ENCODE measurements around the gene TRMT10B.

Gene TRMT10B

DNA sequence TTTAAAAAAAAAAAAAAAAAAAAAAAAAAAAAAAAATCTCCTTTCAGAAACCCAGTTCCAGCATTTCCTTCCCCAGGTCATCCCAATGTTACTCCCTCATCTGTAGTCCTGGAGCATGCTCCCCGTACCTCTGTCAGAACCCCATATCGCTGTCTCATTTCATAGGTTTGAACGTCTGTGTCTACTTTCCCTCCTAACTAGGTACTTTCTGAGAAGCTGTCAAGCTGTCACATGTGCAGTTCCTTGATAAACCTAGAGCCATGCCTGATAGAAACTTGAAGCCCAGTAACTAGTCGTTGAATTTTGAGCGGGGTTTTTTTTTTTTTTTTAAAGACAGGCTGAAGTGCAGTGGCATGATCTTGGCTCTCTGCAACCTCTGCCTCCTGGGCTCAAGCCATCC is 15.7 kb downstream of the TRMT10B start:
- no peak overlapping the region for H3K4me3 ChIP-seq (ENCODE audit: low read length)
- TF ChIP-seq ZNF274 (IDR thresholded peaks at IDR 0.05; ENCODE audit: low read depth, low read length) = no peak

DNA sequence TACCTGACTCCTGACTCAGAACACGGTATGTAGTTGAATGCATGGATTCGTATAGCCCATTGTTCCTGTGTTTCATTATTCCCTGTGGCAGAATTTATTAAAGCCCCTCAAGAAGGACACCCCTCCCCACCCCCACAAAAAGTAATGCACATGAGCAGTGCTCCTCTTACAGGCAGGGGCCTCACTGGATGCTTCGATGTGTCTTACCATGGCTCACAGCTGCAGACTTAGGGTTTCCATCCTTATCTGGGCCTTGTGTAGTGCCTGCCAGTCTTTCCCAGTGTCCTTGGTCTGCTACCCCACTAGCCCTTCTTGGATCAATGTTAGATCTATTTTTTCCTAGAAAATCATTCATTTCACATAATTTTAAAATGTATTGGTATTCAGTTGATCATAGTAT is 16.4 kb downstream of the TRMT10B start:
- no peak overlapping the region for H3K4me3 ChIP-seq (ENCODE audit: low read length)

GRCh38 chr9:37775216-37775919 is 21.8 kb downstream of the TRMT10B start:
- no peak for TF ChIP-seq ZNF274 (IDR thresholded peaks at IDR 0.05; ENCODE audit: low read depth, low read length)
- H3K4me3 ChIP-seq (ENCODE audit: low read length) = no peak overlapping the region

More for the DNA sequence above, 16.4 kb downstream of the TRMT10B start:
- TF ChIP-seq ZNF274 (IDR thresholded peaks at IDR 0.05; ENCODE audit: low read depth, low read length) = no peak

- no peak for TF ChIP-seq ZNF274 (IDR thresholded peaks at IDR 0.05; ENCODE audit: low read depth, low read length)
- no peak overlapping the region for H3K4me3 ChIP-seq (ENCODE audit: low read length)
These were observed 22.7 kb downstream of the TRMT10B start for GRCh38 chr9:37776328-37776727.

- TF ChIP-seq ZNF274 (IDR thresholded peaks at IDR 0.05; ENCODE audit: low read depth, low read length) = no peak
- H3K4me3 ChIP-seq (ENCODE audit: low read length) = no peak overlapping the region
These were observed 24.9 kb downstream of the TRMT10B start for GRCh38 chr9:37778534-37778933.

DNA sequence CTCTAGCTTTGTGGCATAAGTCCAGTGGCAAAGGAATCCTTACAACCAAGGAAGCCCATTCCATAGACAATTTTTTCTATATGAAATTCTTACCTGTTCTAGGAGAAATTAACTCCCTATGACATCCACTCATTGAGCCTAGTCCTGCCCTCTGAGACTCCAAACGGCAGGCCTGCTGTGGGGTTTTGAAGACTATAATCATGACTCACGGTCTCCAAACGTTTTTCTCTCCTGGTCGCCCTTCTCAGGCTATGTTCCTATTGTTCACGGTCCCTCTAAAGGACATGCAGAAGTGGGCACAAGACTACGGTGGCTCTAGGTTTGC is 30.6 kb downstream of the TRMT10B start:
- TF ChIP-seq ZNF274 (IDR thresholded peaks at IDR 0.05; ENCODE audit: low read depth, low read length) = no peak
- H3K4me3 ChIP-seq (ENCODE audit: low read length) = peak overlapping the region; percentile 90

DNA sequence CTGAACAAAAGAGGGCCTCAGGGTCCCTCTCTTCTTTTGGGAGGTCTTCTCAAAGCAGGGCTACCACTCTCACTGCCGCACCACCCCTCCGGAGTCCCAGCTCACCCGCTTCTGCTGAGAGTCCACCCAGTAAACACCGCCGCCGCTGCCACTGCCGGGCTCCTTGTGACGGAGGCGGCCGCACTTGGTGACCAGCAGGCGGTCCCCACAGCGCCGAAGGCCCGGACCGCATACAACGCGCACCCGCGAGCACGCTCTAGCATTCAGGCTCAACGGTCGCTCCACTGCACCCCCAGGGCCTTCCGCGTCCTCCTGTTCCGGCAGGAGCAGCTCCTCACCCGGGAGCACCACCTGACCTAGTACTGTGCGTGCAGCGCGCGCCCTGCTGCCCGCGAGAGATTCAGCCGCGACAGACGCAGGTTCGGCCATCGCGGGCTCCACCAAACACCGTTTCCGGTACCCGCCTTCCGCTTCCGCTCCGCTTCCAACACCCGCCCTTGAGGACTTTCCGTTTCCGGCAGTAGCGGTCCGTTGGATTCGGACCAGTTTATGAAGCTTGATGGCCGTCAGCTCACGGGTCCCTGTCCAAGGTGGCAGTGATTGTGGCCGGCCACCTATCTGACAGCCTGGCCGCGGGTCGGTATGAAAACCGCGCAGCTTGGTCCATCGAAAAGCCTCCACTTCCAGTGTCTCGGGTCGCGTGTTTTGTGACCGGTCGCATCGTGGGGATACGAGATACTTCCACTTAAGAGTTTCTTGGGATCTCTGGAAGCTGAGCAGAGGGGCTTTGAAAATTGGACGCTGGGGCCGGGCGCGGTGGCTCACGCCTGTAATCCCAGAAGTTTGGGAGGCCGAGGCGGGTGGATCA is 31.2 kb downstream of the TRMT10B start, which contains the start of gene EXOSC3:
EXOSC3 (minus strand) TSS at position 449 of the 868 bp plus-strand sequence; CDS start at position 429, 20 bp downstream.
- TF ChIP-seq ZNF274 (IDR thresholded peaks at IDR 0.05; ENCODE audit: low read depth, low read length) = no peak
- peak within 1 kb of the TSS; percentile 90 for H3K4me3 ChIP-seq (ENCODE audit: low read length)

DNA sequence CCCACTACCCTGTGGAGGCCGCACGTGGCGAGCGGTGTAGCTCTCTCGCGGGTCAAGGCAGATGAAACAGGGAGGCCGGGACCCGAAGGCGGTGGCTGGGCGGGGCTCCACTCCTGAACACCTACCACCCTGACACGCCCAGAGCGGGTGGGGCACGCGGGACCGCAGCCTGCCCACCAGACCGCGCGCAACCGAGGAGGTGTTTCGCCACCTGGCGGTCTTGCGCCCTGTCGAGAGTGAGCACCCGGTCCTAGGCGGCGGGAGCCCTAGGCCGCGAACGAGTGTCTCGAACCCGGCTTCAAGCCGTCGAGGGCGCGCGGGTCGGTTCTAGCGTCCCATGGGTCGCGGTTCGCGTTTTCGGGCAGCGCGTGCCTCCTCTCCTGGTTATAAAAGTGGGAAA is 33.5 kb downstream of the TRMT10B start:
- no peak for TF ChIP-seq ZNF274 (IDR thresholded peaks at IDR 0.05; ENCODE audit: low read depth, low read length)
- no peak overlapping the region for H3K4me3 ChIP-seq (ENCODE audit: low read length)

DNA sequence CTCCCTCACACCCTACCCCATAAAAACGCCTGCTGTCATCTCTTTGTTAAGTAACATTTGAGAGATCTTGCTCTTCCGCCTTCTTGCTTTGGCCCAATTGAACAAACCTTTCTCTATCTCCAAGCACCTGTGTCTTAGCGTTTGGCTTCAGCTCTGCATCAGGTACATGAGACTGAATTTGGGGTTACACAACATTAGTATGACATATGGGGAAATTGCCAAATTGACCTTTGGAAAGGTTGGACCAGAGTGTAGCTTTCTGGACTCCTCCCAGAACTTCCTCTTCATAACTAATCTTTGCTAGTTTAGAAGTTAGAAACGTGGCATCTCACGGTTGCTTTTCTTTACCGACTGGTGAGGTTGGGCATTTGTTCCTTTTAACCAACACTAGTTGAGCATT is 34.7 kb downstream of the TRMT10B start:
- TF ChIP-seq ZNF274 (IDR thresholded peaks at IDR 0.05; ENCODE audit: low read depth, low read length) = no peak
- H3K4me3 ChIP-seq (ENCODE audit: low read length) = no peak overlapping the region

GRCh38 chr9:37790096-37790495 is 36.5 kb downstream of the TRMT10B start:
- H3K4me3 ChIP-seq (ENCODE audit: low read length) = no peak overlapping the region
- no peak for TF ChIP-seq ZNF274 (IDR thresholded peaks at IDR 0.05; ENCODE audit: low read depth, low read length)

- H3K4me3 ChIP-seq (ENCODE audit: low read length) = no peak overlapping the region
- TF ChIP-seq ZNF274 (IDR thresholded peaks at IDR 0.05; ENCODE audit: low read depth, low read length) = no peak
These were observed 38.5 kb downstream of the TRMT10B start for GRCh38 chr9:37792122-37792521.

- TF ChIP-seq ZNF274 (IDR thresholded peaks at IDR 0.05; ENCODE audit: low read depth, low read length) = no peak
- H3K4me3 ChIP-seq (ENCODE audit: low read length) = no peak overlapping the region
These were observed 42.6 kb downstream of the TRMT10B start for GRCh38 chr9:37796232-37796631.

DNA sequence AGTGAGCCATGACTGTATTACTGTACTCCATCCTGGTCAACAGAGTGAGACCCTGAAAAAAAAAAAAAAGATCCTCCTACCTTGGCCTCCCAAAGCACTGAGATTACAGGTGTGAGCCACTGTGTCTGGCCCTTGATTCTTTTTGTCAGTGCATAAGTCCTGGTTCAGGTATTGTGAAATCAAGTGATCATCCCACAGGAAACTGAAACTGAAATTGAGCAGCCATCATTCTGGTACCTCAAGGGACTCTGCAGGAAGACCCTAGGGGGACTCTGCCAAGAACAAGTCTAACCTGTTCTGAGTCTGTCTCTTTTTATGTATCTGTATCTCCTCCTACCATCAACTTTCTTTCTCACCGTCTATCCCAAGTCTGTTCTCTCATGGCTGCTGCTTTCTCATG is 45.1 kb downstream of the TRMT10B start:
- H3K4me3 ChIP-seq (ENCODE audit: low read length) = peak overlapping the region; percentile 18; the same call in 1 of the 2 replicates
- no peak for TF ChIP-seq ZNF274 (IDR thresholded peaks at IDR 0.05; ENCODE audit: low read depth, low read length)

DNA sequence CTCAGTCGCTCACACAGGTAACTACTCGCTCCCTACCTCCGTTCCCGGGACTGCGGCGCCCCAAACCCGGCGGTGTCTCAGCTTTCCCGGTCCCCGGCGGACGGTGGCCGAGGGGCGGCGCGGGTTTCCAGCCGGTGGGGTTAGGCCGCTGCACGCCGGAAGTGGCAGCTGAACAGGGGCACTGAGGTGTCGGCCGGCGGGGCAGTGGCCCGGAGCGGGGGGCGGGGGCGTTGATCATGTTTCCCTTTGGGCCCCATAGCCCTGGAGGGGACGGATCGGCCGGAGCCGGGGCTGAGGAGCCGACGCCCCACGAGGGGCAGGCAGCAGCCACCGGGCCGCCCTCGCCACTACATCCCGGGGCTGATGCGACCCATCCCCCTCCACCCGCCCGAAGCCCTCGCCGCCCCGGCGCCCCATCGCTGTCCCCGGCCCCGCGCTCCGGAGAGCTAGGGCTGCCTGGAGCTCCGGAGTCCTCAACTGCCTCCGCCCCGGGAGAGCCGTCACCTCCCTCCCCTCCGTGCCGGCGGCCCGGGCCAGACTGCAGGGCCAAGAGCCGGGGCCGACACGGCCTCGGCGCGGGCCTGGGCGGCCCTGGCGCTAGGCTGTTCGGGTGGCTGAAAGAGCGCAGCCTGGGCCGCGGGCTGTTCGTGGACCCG is 47.2 kb downstream of the TRMT10B start, which contains the start of gene DCAF10:
DCAF10 (plus strand) TSS at position 167 of the 656 bp plus-strand sequence; CDS start at position 237, 70 bp downstream.
- peak within 1 kb of the TSS; percentile 90 for H3K4me3 ChIP-seq (ENCODE audit: low read length)
- TF ChIP-seq ZNF274 (IDR thresholded peaks at IDR 0.05; ENCODE audit: low read depth, low read length) = no peak
